Measurements from ENCODE around the gene PLXND1. TPM values are rescaled to one million over a fixed set of nuclear protein-coding genes. Genes with fewer than 3 reads are reported as not detected.
A peak's percentile ranks its signal among the peaks of the same experiment; 100 is the strongest.

PLXND1 gene
- total RNA-seq, 1 donor from 2014 or later, result 3.1 TPM

DNA sequence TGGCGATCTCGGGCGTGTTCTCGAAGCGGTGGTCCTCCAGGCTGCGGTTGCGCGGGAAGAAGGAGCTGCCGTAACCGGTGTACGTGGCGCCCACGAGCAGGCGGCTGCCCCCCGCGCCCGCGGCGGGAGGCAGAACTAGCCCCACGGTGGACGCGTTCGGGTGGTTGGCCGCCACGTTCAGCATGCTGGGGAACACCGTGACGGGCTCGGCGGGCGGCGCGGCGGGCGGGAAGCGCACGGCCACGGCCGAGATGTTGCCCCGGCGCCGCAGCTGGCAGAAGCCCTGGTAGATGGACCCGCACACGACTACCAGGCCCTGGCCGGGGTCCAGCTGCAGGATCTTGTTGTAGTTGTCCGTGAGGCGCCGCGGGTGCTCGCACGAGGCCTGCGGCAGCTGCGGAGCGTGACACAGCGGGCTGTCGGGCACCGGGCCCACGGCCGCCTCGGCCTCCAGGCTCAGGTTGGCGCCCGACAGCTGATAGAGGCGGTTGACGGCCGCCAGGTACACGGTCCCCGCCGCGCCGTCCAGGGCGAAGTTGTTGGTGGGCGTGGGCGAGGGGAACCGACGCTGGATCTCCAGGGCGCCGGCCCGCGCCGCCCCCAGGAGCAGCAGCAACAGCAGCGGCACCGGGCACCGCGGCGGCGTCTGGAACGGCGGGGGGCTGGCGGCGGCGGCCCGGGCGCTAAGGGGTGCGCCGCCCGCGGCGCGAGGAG lies 397 bp downstream of the PLXND1 start:
- DNase-seq (peak; percentile 32), ATAC-seq (ENCODE audit: low read depth) (no peak)
- peaks cover 22% of the 10 kb centered on the region for H3K27me3 Mint-ChIP-seq
- no peak overlapping the region for H3K27ac Mint-ChIP-seq
- peaks cover 2% of the 10 kb centered on the region for H3K36me3 Mint-ChIP-seq (ENCODE audit: low read depth)
- ChIA-PET POLR2A (interaction anchor here (0.8 to 1.6 kb wide), 5 partner anchors 11 to 166 kb away, joined by 3 to 6 read pairs (median 3); partner anchors contain the start of genes IFT122 and MBD4), CTCF (interaction anchor here (0.8 to 1.2 kb wide), 3 partner anchors 43 to 116 kb away, joined by 3 to 5 read pairs (median 3); no protein-coding TSS in a partner anchor)
- intact Hi-C loops (cut with micrococcal nuclease), result loop anchor here (1.0 to 2.0 kb wide), 4 partner anchors 13 to 115 kb away; no protein-coding TSS in a partner anchor
- H3K9me3 Mint-ChIP-seq, result no peaks in the 10 kb centered on the region
- TF ChIP-seq, protein P1, sequence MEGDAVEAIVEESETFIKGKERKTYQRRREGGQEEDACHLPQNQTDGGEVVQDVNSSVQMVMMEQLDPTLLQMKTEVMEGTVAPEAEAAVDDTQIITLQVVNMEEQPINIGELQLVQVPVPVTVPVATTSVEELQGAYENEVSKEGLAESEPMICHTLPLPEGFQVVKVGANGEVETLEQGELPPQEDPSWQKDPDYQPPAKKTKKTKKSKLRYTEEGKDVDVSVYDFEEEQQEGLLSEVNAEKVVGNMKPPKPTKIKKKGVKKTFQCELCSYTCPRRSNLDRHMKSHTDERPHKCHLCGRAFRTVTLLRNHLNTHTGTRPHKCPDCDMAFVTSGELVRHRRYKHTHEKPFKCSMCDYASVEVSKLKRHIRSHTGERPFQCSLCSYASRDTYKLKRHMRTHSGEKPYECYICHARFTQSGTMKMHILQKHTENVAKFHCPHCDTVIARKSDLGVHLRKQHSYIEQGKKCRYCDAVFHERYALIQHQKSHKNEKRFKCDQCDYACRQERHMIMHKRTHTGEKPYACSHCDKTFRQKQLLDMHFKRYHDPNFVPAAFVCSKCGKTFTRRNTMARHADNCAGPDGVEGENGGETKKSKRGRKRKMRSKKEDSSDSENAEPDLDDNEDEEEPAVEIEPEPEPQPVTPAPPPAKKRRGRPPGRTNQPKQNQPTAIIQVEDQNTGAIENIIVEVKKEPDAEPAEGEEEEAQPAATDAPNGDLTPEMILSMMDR (IDR thresholded peaks at IDR 0.05), result no peak
- peak overlapping the region; percentile 85 for H3K4me3 Mint-ChIP-seq
- peaks cover 10% of the 10 kb centered on the region for H3K4me1 Mint-ChIP-seq

DNA sequence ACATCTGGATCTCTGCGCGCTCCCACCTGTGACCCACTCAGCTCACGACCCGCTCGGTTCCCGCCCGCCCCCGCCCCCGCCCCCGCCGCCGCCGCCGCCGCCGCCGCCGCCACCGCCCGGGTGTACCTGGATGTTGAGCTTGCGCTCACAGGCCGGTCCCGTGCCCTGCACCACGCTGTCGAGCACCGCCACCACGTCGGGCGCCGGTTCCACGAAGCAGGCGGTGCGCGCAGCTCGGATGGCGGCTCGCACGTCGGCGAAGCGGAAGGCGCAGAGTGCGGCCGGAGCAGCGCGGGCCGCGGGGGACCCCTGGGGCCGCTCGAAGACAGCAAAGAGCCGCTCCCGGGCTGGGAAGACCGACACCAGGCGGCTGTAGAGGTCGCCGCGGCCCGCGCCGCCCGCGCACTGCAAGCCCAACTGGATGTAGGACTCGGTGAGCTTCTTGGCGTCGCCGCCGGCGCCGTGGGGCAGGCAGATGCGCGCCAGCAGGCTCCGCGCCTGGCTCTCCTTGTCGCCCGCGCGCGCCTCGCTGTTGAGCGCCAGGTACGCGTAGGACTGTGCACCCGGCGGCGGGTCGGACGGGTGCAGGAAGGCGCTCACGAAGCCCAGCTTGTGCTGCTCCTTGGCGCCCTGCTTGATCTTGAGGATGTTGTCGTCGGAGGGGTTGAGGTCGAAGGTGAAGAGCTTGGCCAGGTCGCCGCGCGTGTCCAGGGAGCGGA lies 1.1 kb downstream of the PLXND1 start:
- intact Hi-C loops (cut with micrococcal nuclease), result loop anchor here (1.0 to 2.0 kb wide), 2 partner anchors 21 to 27 kb away; no protein-coding TSS in a partner anchor
- POLR2A ChIA-PET, result interaction anchor here (0.7 to 1.6 kb wide), 6 partner anchors 9 to 165 kb away, joined by 3 to 6 read pairs (median 3); partner anchors contain the start of genes IFT122 and MBD4
- CTCF ChIA-PET, result interaction anchor here (0.8 to 1.2 kb wide), 4 partner anchors 27 to 115 kb away, joined by 3 to 5 read pairs (median 3); no protein-coding TSS in a partner anchor
- no peak overlapping the region for H3K27ac Mint-ChIP-seq
- peaks cover 2% of the 10 kb centered on the region for H3K36me3 Mint-ChIP-seq (ENCODE audit: low read depth)
- H3K9me3 Mint-ChIP-seq, result no peaks in the 10 kb centered on the region
- peaks cover 21% of the 10 kb centered on the region for H3K27me3 Mint-ChIP-seq
- DNase-seq, result peak; percentile 37
- peak; percentile 38 for ATAC-seq (ENCODE audit: low read depth)
- TF ChIP-seq, protein P1 (IDR thresholded peaks at IDR 0.05), result no peak
- peak overlapping the region; percentile 85 for H3K4me3 Mint-ChIP-seq
- H3K4me1 Mint-ChIP-seq, result peaks cover 10% of the 10 kb centered on the region

DNA sequence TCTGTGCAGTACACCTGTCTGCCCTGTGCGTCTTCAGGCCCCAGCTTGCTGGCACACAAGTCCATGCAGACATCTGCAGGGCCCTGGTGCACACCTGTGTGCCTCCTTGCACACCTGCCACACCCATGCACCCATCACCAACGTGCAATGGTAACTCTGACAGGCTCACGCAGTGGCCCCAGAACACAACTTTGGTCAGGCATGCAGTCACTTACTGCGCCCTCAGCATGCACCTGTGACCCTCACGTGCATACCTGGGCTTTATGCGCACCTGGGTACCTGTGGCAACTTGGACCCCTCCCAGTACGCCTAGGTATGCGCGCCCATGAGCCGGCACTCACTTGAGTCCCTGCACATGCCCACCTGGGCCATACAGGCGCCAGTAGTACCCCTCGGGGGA lies 1.7 kb downstream of the PLXND1 start:
- Mint-ChIP-seq H3K4me1 (peaks cover 10% of the 10 kb centered on the region), H3K27ac (no peak overlapping the region), H3K4me3 (peak overlapping the region; percentile 15), H3K36me3 (ENCODE audit: low read depth) (peaks cover 2% of the 10 kb centered on the region), H3K9me3 (no peaks in the 10 kb centered on the region), H3K27me3 (peaks cover 21% of the 10 kb centered on the region)
- ChIA-PET CTCF (interaction anchor here (1.1 to 1.2 kb wide), 2 partner anchors 27 to 113 kb away, joined by 3 read pairs; no protein-coding TSS in a partner anchor), POLR2A (interaction anchor here (0.7 to 1.6 kb wide), 4 partner anchors 9 to 165 kb away, joined by 3 to 6 read pairs (median 3); partner anchors contain the start of genes IFT122 and MBD4)
- no peak for DNase-seq
- TF ChIP-seq, protein P1 (IDR thresholded peaks at IDR 0.05), result no peak
- ATAC-seq (ENCODE audit: low read depth), result no peak
- intact Hi-C loops (cut with micrococcal nuclease), result loop anchor here (1.0 to 2.0 kb wide), 2 partner anchors 22 to 26 kb away; no protein-coding TSS in a partner anchor

DNA sequence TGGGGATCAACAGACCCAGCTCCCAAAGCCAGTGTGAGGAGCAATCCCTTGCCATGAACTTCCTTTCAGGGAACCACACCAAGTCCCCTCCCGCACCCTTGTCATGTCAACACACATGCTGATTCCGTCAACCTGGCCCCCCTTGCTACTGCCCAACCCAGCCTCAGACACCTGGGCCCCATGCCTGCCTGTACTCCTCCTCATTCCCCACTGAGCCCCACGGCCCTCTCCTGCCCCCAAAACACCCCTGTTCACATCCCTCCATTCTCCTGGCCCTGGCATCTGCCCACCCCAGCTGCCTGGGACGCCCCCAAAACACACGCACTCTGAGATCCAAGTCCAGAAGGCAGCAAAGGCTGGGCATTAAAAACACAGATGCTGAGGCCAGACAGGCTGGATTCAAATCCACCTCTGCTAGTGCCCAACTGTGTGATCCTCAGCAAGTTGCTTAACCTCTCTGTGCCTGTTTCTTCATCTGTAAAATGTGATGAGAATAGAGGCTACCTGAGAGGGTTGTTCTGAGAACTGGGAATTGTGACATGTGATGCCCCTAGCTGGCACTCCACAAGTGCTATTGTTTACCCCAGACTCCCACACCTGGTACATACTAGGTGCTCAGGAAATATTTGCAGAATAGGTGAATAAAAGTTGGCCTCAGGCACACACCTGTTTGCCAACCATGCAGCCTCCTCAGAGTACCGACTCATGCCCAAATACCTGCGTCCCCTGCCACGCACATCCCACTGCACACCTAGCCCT lies 2.3 kb downstream of the PLXND1 start:
- TF ChIP-seq, protein P1 (IDR thresholded peaks at IDR 0.05), result no peak
- Mint-ChIP-seq H3K9me3 (no peaks in the 10 kb centered on the region), H3K4me1 (peaks cover 10% of the 10 kb centered on the region), H3K36me3 (ENCODE audit: low read depth) (peaks cover 2% of the 10 kb centered on the region), H3K27ac (no peak overlapping the region), H3K27me3 (peaks cover 21% of the 10 kb centered on the region), H3K4me3 (no peak overlapping the region)
- DNase-seq (no peak), ATAC-seq (ENCODE audit: low read depth) (no peak)
- ChIA-PET CTCF (no interaction called here), POLR2A (no interaction called here)
- intact Hi-C loops (cut with micrococcal nuclease), result loop anchor here (2.0 kb wide), 1 partner anchor 23 kb away; no protein-coding TSS in a partner anchor
